ES-I3 (cell line): Measurements from ENCODE around the gene PLLP.
A peak's percentile ranks its signal among the peaks of the same experiment; 100 is the strongest.
"Not testable (repeated sequence)": the region's sequence is repeated elsewhere in the genome, so short reads cannot be mapped to it uniquely, and the experiment has no call there.

Experiments
- H3K36me3 ChIP-seq: 2 replicates; pipeline ENCODE4 v1.6.1; 2013; ENCODE audit warnings: mild to moderate bottlenecking, low read length, control low read depth, moderate library complexity; ENCODE audit not compliant: insufficient read depth
- H3K4me1 ChIP-seq: 2 replicates; pipeline ENCODE4 v1.6.1; 2013; ENCODE audit warnings: mild to moderate bottlenecking, control low read depth, low read length; ENCODE audit not compliant: insufficient read depth
- H3K9ac ChIP-seq: 2 replicates; pipeline ENCODE4 v1.6.1; 2013; ENCODE audit warnings: low read depth, mild to moderate bottlenecking, low read length, moderate library complexity
- H3K9me3 ChIP-seq: 2 replicates; pipeline ENCODE4 v1.6.1; 2013; ENCODE audit warnings: mild to moderate bottlenecking, low read length, moderate library complexity; ENCODE audit not compliant: control insufficient read depth, insufficient read depth

The PLLP gene

DNA sequence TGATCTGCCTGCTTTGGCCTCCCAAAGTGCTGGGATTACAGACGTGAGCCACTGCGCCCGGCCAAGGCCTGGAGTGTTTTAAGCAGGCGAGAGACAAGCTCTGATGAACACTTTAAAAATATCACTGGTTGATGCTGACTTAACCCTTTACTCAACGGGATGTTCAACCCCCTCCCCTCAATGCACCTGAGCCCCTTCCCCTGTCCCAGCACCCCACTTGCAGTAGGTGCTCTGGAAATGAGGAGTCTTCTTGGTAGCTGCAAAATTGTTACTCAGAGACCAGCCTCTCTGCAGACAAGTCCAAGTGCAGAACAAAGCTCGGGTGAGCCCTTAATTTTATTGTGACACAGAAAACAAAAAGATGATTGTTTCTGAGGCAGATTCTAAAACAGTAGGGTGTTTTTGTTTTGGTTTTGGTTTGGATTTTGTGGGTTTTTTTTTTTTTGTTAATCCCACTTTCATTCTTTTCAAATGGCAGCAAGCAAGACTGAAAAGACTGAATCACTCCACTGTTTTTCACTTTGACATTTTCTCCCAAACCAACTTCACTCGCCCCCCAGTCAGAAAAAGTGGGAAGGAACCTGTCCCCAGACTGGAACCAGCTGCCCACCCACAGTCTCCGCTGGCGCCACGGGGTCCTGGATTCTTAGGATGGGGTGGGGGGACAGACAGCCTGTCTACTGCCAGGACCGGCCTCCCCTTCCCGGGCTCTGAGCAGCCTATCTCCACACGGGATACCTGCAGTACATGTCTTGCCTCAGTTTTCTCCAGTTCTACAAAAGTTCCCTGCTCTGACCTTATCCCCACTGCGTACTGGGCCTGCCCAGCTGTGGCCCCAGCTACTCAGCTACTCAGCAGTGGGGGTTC lies 5.2 kb upstream of the PLLP start:
- H3K36me3 ChIP-seq = no peaks in the 10 kb centered on the region
- no peaks in the 10 kb centered on the region; the same call in 1 of the 2 replicates for H3K4me1 ChIP-seq
- H3K9ac ChIP-seq = no peak overlapping the region
- H3K9me3 ChIP-seq = no peaks in the 10 kb centered on the region

DNA sequence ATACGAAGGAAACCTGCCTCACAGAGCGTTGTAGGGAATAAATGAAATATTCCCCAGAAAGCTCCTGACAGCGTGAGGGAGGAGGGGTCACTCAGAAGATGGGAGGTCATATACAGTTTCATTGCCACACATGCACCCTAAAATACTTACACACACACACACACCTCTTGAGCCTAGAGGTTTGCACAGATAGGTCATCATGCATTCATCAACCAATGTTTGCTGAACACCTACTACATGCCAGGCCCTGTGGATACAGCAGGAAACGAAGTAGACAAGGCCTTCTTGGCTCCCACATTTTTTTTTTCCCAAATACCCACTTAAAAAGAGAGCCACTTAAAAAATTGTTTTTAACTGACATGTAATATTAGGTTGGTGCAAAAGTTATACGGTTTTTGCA lies 907 bp upstream of the PLLP start:
- Histone ChIP-seq H3K4me1 (no peaks in the 10 kb centered on the region; the same call in 1 of the 2 replicates), H3K9me3 (no peaks in the 10 kb centered on the region), H3K36me3 (no peaks in the 10 kb centered on the region), H3K9ac (peak overlapping the region; percentile 84; the same call in 1 of the 2 replicates)

DNA sequence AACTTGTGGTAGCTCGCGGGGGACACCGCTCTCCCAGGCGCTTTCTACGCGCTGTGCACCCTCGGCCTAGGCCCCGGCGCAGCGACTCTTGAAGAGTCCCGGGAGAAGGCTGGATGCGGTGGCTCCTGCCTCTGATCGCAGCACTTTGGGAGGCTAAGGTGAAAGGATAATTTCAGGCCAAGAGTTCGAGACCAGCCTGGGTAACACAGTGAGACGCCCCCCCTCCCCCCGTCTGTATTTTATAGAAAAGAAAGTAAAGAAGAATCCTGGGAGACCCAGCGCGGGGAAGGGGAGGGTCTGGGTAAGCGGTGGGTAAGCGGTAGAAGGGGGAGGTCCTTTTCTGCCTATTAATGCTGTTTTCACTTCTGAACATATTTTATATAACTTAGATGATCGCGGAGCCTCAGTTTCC lies 486 bp upstream of the PLLP start:
- Histone ChIP-seq H3K9me3 (no peaks in the 10 kb centered on the region), H3K36me3 (no peaks in the 10 kb centered on the region), H3K4me1 (no peaks in the 10 kb centered on the region; the same call in 1 of the 2 replicates), H3K9ac (peak overlapping the region; percentile 84)

DNA sequence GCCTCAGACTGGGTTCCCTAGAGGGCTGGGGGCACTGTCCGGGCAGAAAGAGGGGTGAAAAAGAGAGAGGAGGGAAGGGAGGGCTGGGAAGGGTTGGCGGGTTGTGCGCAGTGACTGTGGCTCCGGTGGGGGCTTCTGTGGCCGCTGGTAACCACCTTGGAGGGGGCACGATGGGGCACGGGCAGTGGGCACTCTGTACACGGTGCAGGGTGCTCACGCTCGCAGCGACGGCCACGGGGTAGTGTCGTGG lies 588 bp downstream of the PLLP start:
- peak overlapping the region; percentile 84 for H3K9ac ChIP-seq
- H3K9me3 ChIP-seq = no peaks in the 10 kb centered on the region
- H3K4me1 ChIP-seq = no peaks in the 10 kb centered on the region; the same call in 1 of the 2 replicates
- H3K36me3 ChIP-seq = no peaks in the 10 kb centered on the region

DNA sequence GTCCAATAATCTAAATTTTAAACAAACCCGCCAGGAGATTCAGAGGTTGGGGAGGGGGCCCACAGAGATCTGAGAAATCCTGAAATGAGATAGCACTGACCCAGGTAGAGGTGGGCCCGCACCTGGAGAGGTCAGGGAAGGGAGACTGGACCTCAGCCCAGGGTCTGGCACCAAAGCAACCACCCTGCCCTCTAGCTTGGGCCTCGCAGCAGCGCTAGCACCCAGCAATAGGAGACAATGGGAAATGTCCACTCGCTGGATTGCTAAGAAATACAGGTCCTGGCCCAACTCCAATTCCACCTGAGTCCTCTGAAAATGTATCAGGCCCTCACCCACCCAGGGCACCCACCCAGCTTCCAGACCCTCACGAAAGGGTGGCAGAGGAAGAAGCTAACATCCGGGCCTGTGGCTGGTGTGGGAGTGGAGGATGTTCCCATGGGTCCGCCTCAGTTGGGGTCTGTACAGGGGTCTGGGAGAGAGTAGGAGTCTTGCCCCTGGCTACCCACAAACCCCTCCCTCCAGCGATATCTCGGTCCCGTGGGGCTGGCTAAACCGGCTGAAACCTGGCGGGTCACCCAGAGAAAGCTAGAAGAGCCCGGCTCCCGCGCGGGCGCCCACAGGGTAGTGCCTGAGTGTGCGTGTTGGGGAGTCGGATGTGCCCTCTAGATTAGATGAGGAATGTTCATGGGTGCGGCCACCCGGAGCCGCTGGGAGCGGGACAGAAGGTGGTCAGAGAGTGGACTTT lies 1.1 kb downstream of the PLLP start:
- Histone ChIP-seq H3K9ac (peak overlapping the region; percentile 84; the same call in 1 of the 2 replicates), H3K9me3 (no peaks in the 10 kb centered on the region)

DNA sequence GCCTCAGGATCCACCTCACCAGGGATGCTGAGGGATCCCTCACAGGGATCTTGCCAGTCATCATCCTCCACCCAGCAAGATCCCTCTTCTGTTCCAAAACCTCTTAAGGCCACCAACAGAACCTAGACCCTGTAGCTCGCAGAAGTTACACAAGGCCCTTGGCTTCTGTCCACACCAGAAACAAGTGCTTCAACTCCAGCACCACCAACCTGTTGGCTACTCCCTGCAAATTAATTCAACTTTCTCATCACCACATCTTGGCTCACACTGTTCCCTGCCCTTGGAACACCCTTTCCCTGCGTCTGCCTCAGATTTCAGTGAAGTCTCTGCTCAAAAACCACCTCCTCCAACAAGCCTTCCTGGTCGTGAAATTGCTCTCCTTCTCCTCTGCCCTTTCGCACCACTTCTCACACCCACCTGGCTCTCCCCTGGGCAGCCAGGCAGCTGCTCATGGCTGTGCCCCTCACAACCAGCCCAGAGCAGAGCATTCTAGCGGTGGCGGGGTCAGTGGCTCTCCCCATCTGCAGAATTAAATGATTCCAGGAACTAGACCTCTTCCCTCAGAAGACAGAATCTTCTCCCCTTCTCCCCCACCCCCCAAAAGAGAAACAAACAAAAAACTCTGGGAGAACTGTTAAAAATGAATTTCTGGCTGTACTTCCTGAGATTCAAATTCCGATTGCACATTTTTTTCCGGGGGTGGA lies 1.8 kb downstream of the PLLP start:
- no peaks in the 10 kb centered on the region for H3K9me3 ChIP-seq
- H3K9ac ChIP-seq = no peak overlapping the region
- peaks cover 2% of the 10 kb centered on the region for H3K4me1 ChIP-seq
- H3K36me3 ChIP-seq = no peaks in the 10 kb centered on the region

More for the DNA sequence above, 1.1 kb downstream of the PLLP start:
- Histone ChIP-seq H3K4me1 (no peaks in the 10 kb centered on the region; the same call in 1 of the 2 replicates), H3K36me3 (no peaks in the 10 kb centered on the region)

DNA sequence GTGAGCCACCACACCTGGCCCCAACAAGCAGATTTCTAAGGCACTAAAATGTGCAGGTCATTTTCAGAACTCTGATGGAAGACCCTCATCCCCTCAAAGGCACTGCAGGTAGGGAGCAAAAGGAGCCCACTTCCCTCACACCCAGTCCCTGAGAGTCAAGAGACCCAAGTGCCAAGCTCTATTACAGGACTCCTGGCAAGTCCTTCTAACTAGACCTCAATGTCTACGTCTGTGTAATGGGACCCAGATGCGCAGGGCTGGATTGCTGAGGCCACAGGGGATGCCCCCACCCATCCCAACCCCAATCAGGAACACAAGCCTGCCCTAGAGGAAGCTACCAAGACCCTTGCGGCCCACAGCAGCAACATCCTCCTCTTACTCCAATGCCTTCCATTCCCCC lies 2.7 kb downstream of the PLLP start:
- Histone ChIP-seq H3K4me1 (peaks cover 11% of the 10 kb centered on the region), H3K36me3 (no peaks in the 10 kb centered on the region), H3K9me3 (no peaks in the 10 kb centered on the region), H3K9ac (no peak overlapping the region)

DNA sequence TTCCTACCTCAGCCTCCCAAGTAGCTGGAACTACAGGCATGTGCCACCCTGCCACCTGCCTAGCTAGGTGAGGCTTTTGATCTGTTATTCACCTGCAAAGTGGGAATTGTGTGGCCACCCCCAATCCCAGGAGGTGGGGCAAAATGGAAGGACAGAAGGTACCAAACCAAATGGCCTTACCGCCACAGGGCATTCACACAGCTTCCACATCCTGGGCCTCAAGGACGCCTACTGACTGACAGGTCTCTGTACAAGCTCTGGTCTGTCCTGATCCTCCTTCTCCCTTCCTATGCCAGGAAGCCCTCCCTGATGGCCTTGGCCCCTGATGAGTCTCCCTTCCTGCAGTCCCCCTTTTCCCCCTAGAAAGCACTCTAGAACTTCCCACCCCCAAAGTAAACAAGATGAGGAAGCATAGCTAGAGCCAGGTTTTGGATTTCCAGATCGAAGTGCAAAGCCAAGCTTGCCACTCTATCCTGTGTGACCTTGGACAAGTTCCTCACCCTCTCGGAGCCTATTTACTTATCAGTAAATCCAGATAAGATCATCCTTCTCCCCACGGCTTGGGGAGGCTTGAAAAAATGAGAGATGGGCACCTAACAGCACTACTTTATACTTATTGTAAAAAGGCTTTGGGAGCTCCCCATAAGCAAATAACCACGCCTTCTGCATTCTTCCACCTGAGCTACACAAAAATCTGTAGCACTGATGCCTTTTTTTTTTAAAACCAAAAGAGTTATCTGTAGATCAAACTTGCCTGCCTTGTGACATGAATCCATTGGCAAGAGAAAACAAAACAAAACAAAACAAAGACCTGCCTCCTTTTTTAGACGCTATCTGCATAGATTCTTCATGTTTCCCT lies 4.5 kb downstream of the PLLP start:
- Histone ChIP-seq H3K4me1 (peaks cover 16% of the 10 kb centered on the region), H3K9ac (no peak overlapping the region), H3K36me3 (no peaks in the 10 kb centered on the region), H3K9me3 (no peaks in the 10 kb centered on the region)

DNA sequence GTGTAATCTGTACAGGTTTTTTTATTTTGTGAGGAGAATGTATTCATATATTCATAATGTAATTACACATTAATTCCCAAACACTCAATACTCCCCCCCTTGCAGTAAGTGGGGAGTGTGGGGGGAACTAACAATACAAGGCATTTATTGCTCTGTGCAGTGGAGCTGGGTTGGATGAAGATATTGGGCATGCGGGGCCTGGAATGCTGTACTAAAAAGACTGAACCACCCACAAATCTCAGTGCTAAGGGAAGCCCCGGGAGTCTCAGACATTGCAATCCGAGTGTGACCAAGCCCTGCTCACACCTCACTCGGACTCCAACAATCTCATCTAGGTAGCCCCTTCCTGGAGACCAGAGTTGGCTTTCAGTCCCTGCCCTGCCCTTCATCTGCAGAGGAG lies 6.0 kb downstream of the PLLP start:
- Histone ChIP-seq H3K4me1 (peaks cover 16% of the 10 kb centered on the region), H3K36me3 (no peaks in the 10 kb centered on the region), H3K9me3 (no peaks in the 10 kb centered on the region), H3K9ac (no peak overlapping the region)

DNA sequence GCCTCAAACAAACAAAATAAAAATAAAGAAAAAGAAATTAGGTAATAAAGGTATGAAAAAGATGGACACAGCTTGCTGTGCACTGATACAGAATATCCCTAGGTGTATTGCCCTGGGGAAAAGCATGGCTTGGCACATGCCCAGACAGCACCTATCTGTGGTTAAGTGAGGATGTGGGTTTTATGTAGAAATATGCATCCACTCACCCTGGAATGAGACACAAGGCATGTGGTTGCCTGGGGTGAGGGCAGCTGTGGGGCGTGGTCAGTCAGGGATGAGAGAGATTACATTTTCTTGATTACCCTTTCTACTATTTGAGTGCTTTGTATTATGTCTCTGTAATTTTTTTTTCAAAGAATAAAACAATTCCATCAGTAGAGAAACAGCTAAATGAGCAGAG lies 6.9 kb downstream of the PLLP start:
- H3K36me3 ChIP-seq = no peaks in the 10 kb centered on the region

DNA sequence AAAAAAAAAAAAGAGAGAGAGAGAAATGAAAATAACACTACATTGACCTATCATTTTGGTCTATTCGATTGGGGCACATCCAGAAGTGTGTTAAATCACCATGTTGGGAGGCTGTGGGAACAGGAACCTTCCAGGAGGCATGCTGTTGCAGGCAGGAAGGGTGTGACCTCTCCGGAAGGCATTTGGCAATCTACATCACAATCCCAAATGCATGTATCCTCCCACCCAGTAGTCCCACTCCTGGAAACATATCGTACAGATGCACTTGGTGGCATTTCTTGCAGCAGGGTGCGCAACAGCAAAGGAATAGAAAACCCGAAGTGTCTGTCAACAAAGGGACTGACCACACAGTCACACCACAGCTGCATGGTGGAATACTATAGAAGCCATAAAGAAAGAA lies 7.9 kb downstream of the PLLP start:
- no peaks in the 10 kb centered on the region for H3K9me3 ChIP-seq
- no peaks in the 10 kb centered on the region for H3K36me3 ChIP-seq
- H3K4me1 ChIP-seq = peaks cover 18% of the 10 kb centered on the region
- no peak overlapping the region for H3K9ac ChIP-seq

More for the DNA sequence above, 6.9 kb downstream of the PLLP start:
- Histone ChIP-seq H3K9ac (no peak overlapping the region), H3K9me3 (no peaks in the 10 kb centered on the region), H3K4me1 (peaks cover 16% of the 10 kb centered on the region)

DNA sequence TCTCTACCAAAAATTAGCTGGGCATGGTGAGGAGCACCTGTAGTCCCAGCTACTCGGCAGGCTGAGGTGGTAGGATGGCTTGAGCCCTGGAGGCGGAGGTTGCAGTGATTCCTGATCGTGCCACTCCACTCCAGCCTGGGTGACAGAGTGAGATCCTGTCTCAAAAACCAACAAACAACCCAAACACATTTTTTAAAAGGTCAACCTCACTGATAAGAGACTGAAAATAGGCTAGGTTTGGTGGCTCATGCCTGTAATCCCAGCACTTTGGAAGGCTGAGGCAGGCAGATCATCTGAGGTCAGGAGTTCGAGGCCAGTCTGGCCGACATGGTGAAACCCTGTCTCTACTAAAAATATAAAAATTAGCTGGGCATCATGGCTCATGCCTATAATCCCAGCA lies 8.5 kb downstream of the PLLP start:
- not testable (repeated sequence) for H3K9ac ChIP-seq, H3K36me3 ChIP-seq
- H3K4me1 ChIP-seq = peaks cover 19% of the 10 kb centered on the region

DNA sequence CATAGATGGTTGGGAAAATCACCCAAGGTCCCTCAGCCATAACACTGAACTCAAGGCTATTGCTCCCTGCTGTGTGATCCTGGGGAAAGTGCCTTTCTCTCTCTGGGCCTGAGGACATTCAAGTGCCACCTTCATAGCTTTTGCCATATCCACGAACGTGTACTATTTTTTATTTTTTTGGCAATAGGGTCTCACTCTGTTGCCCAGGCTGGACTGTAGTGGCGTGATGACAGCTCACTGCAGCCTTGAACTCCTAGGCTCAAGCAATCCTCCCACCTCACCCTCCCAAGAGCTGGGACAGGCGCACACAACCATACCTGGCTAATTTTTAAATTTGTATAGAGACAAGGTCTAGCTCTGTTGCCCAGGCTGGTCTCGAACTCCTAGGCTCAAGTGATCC lies 10.6 kb downstream of the PLLP start:
- Histone ChIP-seq H3K36me3 (no peaks in the 10 kb centered on the region), H3K4me1 (peaks cover 30% of the 10 kb centered on the region), H3K9me3 (no peaks in the 10 kb centered on the region), H3K9ac (no peak overlapping the region)

More for the DNA sequence above, 8.5 kb downstream of the PLLP start:
- not testable (repeated sequence) for H3K9me3 ChIP-seq

DNA sequence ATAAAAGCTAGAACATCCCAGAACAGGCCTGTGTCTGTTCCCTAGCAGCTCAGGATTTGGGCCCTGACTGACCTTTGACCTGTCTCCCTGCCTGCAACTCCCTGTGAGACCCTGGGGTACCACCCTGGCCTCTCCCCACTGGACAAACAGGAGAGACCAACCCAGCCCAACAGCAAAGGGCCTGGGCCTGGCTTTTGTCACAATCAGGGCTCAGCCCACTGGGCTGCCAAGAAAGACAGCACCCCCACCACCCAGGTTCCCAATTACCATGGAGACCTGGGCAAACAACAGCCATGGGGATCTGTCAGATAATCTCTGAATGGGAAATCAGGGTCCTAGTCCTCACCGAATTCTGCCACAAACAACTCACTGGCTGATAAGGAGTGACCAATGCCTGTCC lies 11.1 kb downstream of the PLLP start:
- Histone ChIP-seq H3K36me3 (no peaks in the 10 kb centered on the region), H3K9me3 (no peaks in the 10 kb centered on the region), H3K4me1 (peaks cover 32% of the 10 kb centered on the region), H3K9ac (no peak overlapping the region)
